ENCODE measurements around the gene ADIG.

Gene ADIG

GRCh38 chr20:38620441-38620840 is 39.4 kb downstream of the ADIG start:
- H2AFZ ChIP-seq (ENCODE audit: low read length): no peak overlapping the region
- no peaks in the 10 kb centered on the region for H3K9me2 ChIP-seq (replicated peaks; ENCODE audit: insufficient read depth, low read length)
- no peak overlapping the region for H3K27ac ChIP-seq (ENCODE audit: low read length)
- TF ChIP-seq, protein P1, sequence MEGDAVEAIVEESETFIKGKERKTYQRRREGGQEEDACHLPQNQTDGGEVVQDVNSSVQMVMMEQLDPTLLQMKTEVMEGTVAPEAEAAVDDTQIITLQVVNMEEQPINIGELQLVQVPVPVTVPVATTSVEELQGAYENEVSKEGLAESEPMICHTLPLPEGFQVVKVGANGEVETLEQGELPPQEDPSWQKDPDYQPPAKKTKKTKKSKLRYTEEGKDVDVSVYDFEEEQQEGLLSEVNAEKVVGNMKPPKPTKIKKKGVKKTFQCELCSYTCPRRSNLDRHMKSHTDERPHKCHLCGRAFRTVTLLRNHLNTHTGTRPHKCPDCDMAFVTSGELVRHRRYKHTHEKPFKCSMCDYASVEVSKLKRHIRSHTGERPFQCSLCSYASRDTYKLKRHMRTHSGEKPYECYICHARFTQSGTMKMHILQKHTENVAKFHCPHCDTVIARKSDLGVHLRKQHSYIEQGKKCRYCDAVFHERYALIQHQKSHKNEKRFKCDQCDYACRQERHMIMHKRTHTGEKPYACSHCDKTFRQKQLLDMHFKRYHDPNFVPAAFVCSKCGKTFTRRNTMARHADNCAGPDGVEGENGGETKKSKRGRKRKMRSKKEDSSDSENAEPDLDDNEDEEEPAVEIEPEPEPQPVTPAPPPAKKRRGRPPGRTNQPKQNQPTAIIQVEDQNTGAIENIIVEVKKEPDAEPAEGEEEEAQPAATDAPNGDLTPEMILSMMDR (IDR thresholded peaks at IDR 0.05; ENCODE audit: low read length): no peak
- no peak for TF ChIP-seq EZH2 (optimal IDR thresholded peaks at IDR 0.05; ENCODE audit: low read depth, low read length)
- TF ChIP-seq EZH2phosphoT487 (IDR thresholded peaks at IDR 0.05; ENCODE audit: low read length): no peak
- no peaks in the 10 kb centered on the region for H3K4me1 ChIP-seq (ENCODE audit: low read length)
- H4K20me1 ChIP-seq (ENCODE audit: insufficient read depth, low read length): no peaks in the 10 kb centered on the region
- no peaks in the 10 kb centered on the region for H3K79me2 ChIP-seq (ENCODE audit: low read length)
- no peaks in the 10 kb centered on the region for H3K9me3 ChIP-seq (replicated peaks; ENCODE audit: insufficient read depth, low read length)
- H3F3A ChIP-seq (ENCODE audit: insufficient read depth, low read length): no peaks in the 10 kb centered on the region
- H3K4me2 ChIP-seq (ENCODE audit: low read depth, low read length): no peak overlapping the region
- no peak overlapping the region for H3K9ac ChIP-seq (ENCODE audit: low read length)
- no peak for DNase-seq
- peaks cover 7% of the 10 kb centered on the region; the same call in 1 of the 2 replicates for H3K27me3 ChIP-seq (replicated peaks; ENCODE audit: insufficient read depth, low read length)
- H3K36me3 ChIP-seq (replicated peaks; ENCODE audit: insufficient read depth, low read length): no peaks in the 10 kb centered on the region
- no peak overlapping the region for H3K4me3 ChIP-seq (ENCODE audit: low read length)

DNA sequence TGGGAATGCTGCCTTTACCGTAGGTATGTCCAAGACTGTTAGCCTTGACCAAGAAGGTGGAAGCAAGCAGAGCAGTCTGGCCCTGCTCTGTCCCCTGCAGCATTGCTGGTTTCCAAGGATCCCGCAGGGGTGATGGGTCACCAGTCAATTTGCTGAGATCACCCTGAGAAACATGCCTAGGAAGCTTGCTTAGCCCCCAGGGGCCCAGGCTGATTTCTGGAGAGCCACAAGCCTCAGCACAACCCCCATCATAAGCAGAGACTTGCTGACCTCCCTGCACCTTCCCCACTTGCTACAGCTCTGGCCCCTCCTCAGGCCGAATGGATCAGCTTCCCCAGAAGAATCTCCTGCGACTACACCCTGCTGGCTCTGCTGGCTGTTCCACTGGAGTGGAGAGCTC is 42.1 kb downstream of the ADIG start:
- Histone ChIP-seq H3K27ac (ENCODE audit: low read length) (no peak overlapping the region), H3K36me3 (replicated peaks; ENCODE audit: insufficient read depth, low read length) (no peaks in the 10 kb centered on the region), H3F3A (ENCODE audit: insufficient read depth, low read length) (no peaks in the 10 kb centered on the region), H3K9ac (ENCODE audit: low read length) (no peak overlapping the region), H3K4me3 (ENCODE audit: low read length) (no peak overlapping the region), H3K9me2 (replicated peaks; ENCODE audit: insufficient read depth, low read length) (no peaks in the 10 kb centered on the region), H4K20me1 (ENCODE audit: insufficient read depth, low read length) (no peaks in the 10 kb centered on the region), H3K79me2 (ENCODE audit: low read length) (no peaks in the 10 kb centered on the region), H3K4me1 (ENCODE audit: low read length) (no peaks in the 10 kb centered on the region), H3K27me3 (replicated peaks; ENCODE audit: insufficient read depth, low read length) (no peaks in the 10 kb centered on the region), H3K4me2 (ENCODE audit: low read depth, low read length) (no peak overlapping the region), H3K9me3 (replicated peaks; ENCODE audit: insufficient read depth, low read length) (no peaks in the 10 kb centered on the region), H2AFZ (ENCODE audit: low read length) (no peak overlapping the region)
- TF ChIP-seq, protein P1 (IDR thresholded peaks at IDR 0.05; ENCODE audit: low read length): no peak
- no peak for TF ChIP-seq EZH2 (optimal IDR thresholded peaks at IDR 0.05; ENCODE audit: low read depth, low read length)
- no peak for TF ChIP-seq EZH2phosphoT487 (IDR thresholded peaks at IDR 0.05; ENCODE audit: low read length)
- no peak for DNase-seq

DNA sequence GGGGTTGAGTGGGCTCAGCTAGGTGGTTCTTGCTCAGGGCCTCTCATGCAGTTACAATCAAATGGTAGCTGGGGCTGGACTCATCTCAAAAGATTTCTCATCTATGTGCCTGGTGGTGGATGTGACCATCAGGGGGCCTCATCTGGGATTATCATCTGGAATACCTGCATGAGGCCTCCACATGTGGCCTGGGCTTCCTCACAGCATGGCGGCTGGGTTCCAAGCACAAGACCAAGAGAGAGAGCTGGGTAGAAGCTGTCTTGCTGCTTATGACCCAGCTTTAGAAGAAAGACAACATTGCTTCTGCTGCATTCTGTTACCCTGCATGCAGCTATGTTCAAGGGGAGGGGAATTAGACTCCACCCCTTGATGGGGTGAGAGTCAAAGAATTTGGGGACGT is 43.1 kb downstream of the ADIG start:
- TF ChIP-seq, protein P1 (IDR thresholded peaks at IDR 0.05; ENCODE audit: low read length): no peak
- TF ChIP-seq EZH2 (optimal IDR thresholded peaks at IDR 0.05; ENCODE audit: low read depth, low read length) (no peak), EZH2phosphoT487 (IDR thresholded peaks at IDR 0.05; ENCODE audit: low read length) (no peak)
- H3K79me2 ChIP-seq (ENCODE audit: low read length): no peaks in the 10 kb centered on the region
- no peak overlapping the region for H3K4me2 ChIP-seq (ENCODE audit: low read depth, low read length)
- H3K9me3 ChIP-seq (replicated peaks; ENCODE audit: insufficient read depth, low read length): no peaks in the 10 kb centered on the region
- H3K4me3 ChIP-seq (ENCODE audit: low read length): no peak overlapping the region
- H3K27ac ChIP-seq (ENCODE audit: low read length): no peak overlapping the region
- no peak overlapping the region for H2AFZ ChIP-seq (ENCODE audit: low read length)
- DNase-seq: no peak
- no peaks in the 10 kb centered on the region for H3K36me3 ChIP-seq (replicated peaks; ENCODE audit: insufficient read depth, low read length)
- H4K20me1 ChIP-seq (ENCODE audit: insufficient read depth, low read length): no peaks in the 10 kb centered on the region
- no peaks in the 10 kb centered on the region for H3K4me1 ChIP-seq (ENCODE audit: low read length)
- no peaks in the 10 kb centered on the region for H3F3A ChIP-seq (ENCODE audit: insufficient read depth, low read length)
- H3K27me3 ChIP-seq (replicated peaks; ENCODE audit: insufficient read depth, low read length): no peaks in the 10 kb centered on the region
- no peak overlapping the region for H3K9ac ChIP-seq (ENCODE audit: low read length)
- no peaks in the 10 kb centered on the region for H3K9me2 ChIP-seq (replicated peaks; ENCODE audit: insufficient read depth, low read length)

Measured in MM.1S (cell line).